Transverse colon (tissue), 4 donors: ENCODE measurements around the gene CACNA2D4. TPM values are rescaled to one million over a fixed set of nuclear protein-coding genes. Genes with fewer than 3 reads are reported as not detected.

ENCODE experiments used
- DNase-seq: peaks from one replicate; pipeline ENCODE4 v3.0.0-alpha.2; 2019
- H3K27ac ChIP-seq, 4 donors: fragments of 200-600 bp; sonication (generic); 2 replicates each; pipeline ENCODE4 v1.5.1; 2016 to 2018; ENCODE audit warnings: inconsistent platforms in 4 of 4
- H3K27me3 ChIP-seq: fragments of 200-600 bp; sonication (generic); 2 replicates; pipeline ENCODE4 v1.5.1; 2017; ENCODE audit warnings: inconsistent platforms
- H3K36me3 ChIP-seq, 4 donors: fragments of 200-600 bp; sonication (generic); 2 replicates each; pipeline ENCODE4 v1.5.1; 2017 to 2019; ENCODE audit warnings: inconsistent platforms in 4 of 4
- H3K4me1 ChIP-seq, 4 donors: fragments of 200-600 bp; sonication (generic); 2 replicates each; pipeline ENCODE4 v1.5.1; 2017 to 2020; ENCODE audit warnings: inconsistent platforms in 4 of 4
- H3K4me3 ChIP-seq, 4 donors: fragments of 200-600 bp; sonication (generic); 1 replicate in 1 of 4; 2 replicates in 3 of 4; pipeline versions ENCODE4 v1.5.1 to v1.6.1; 2017 to 2019; ENCODE audit warnings: inconsistent platforms in 4 of 4
- H3K9me3 ChIP-seq, 2 donors: fragments of 200-600 bp; sonication (generic); 2 replicates each; pipeline ENCODE4 v1.5.1; 2017 to 2019; ENCODE audit warnings: inconsistent platforms in 2 of 2
- CTCF ChIP-seq, 5 experiments: fragments of 200-600 bp in 3 of 5; fragments of 450-650 bp in 2 of 5; sonication (generic) in 3 of 5; IDR thresholded peaks; 1 replicate in 2 of 5; 2 replicates in 3 of 5; pipeline ENCODE4 v1.5.1; 2016 to 2017; ENCODE audit warnings: antibody characterized with exemption in 5 of 5, inconsistent platforms in 3 of 5, mild to moderate bottlenecking in 2 of 5, moderate library complexity in 1 of 5
- EP300 ChIP-seq: sonication (generic); formaldehyde crosslinking; IDR thresholded peaks from one replicate; pipeline ENCODE4 v1.6.1; 2017; ENCODE audit warnings: antibody characterized with exemption, low read depth
- POLR2A ChIP-seq: fragments of 450-650 bp; IDR thresholded peaks from one replicate; pipeline ENCODE4 v1.6.1; 2016; ENCODE audit warnings: antibody characterized with exemption, mild to moderate bottlenecking, moderate library complexity
- POLR2AphosphoS5 ChIP-seq, 3 donors: sonication (generic); formaldehyde crosslinking; IDR thresholded peaks; one replicate each; pipeline ENCODE4 v1.6.1; 2016; ENCODE audit warnings: antibody characterized with exemption in 3 of 3
- WGBS, 2 donors: methylation state at CpG; one replicate each; pipeline ENCODE4 v1.1.5; 2018; ENCODE audit warnings: low coverage in 1 of 2; 5-methylcytosine and 5-hydroxymethylcytosine counted together
- in situ Hi-C, 4 donors: fragments of 200-750 bp; cut with MboI; loops; one replicate each; pipeline versions ENCODE4 v1.15.0 to v1.15.1; 2017; ENCODE audit warnings: low sequenced_read_pairs in 3 of 4, low pct_ligation_motif_present in 1 of 4, low pct_unique_long_range_greater_than_20kb in 1 of 4
- intact Hi-C: fragments of 100-400 bp; cut with DNase I; formaldehyde crosslinking; loops from one replicate; pipeline ENCODE4 v1.15.1; 2023; ENCODE audit warnings: low total_unique reads
- total RNA-seq, 4 donors: library from RNA; depleted of rRNA; stranded (reverse); fragments of >200 nt; gene quantifications; one replicate each; pipeline ENCODE4 v1.1.0, GENCODE V29; 2016

CACNA2D4 gene
- total RNA-seq, 4 donors from 2014 or later = 6.5 to 22.8 (median 7.2) TPM; not detected in 1

DNA sequence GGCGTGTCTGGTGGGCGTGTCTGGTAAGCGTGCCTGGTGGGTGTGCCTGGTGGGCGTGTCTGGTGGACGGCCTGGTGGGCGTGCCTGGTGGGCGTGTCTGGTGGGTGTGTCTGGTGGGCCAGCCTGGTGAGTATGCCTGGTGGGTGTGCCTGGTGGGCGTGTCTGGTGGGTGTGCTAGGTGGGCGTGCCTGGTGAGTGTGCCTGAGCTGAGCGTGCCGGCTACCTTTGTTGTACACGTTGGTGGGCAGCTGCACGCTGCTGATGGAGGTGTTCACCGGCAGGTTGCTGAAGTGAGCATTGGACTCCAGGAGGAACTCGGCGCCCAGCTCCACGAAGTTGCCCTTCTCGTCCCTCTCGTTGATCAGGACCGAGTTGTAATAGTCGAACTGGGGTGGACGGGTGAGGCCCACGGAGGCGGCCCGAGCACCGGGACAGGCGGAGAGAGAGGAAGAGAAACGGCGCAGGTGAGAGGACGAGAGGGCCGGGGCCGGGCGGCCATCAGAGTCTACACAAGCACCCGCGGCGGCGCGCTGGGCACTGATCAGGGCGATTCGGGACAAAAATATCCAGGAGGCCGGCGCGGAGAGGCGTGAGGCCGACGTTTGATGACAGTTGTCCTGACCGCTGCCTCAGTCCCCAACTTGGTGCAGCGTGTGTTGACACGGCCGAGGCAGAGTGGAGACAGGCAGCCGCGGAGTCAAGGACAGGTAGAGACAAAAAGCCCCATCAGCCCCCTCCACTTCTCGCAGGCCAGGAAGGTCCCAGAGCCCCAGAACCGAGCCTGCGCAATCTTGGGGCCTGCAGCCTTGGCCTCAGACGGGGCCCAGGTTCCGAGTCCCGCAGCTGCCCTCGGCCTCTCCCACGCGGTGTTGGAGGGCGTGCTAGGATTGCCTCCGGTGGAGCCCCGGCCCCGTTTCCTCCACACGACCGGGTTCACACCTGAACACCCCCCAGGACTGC is 10.5 kb downstream of the CACNA2D4 start:
- H3K27me3 ChIP-seq = peaks cover 3% of the 10 kb centered on the region
- H3K4me1 ChIP-seq = peaks cover 0 to 7% (median 0%) of the 10 kb centered on the region in 4 donors
- no peak for TF ChIP-seq POLR2AphosphoS5 (IDR thresholded peaks at IDR 0.05)
- TF ChIP-seq CTCF (IDR thresholded peaks at IDR 0.05) = no peak
- no peak for TF ChIP-seq EP300
- TF ChIP-seq POLR2A = no peak
- H3K4me3 ChIP-seq = peak overlapping the region in 2 of 4 donors; percentile 25 to 31
- peaks cover 19 to 20% of the 10 kb centered on the region in 2 donors for H3K9me3 ChIP-seq
- DNase-seq = peak; percentile 49
- no peak overlapping the region for H3K27ac ChIP-seq
- in situ Hi-C loops = no loop called here
- intact Hi-C loops = loop anchor here (10.0 kb wide), 1 partner anchor 73 kb away; no protein-coding TSS in a partner anchor
- WGBS, 2 donors = 37% methylated on average over 61 of the region's 67 CpGs; no CpG with 5 or more reads in 1 of the 2 donors
- H3K36me3 ChIP-seq = no peaks in the 10 kb centered on the region

DNA sequence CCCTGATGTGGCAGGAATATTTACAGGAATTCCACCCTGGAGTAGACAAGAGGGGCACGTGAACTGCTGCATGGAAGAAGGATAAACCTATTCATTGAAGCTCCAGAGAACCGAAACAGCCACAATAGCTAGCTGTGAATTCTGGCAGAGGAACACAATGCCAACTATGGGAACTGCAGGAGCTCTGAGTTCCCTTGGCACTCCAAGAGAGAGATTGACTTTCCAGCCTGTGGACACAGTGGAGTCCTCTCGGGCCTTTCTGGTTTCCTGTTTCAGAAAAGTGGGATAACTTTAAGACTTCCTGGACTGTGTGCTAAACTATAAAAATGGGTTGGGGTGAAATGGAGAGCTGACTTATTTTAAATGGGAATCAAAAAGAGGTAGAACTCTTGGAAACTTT is 11.9 kb downstream of the CACNA2D4 start:
- Histone ChIP-seq H3K9me3 (peaks cover 23 to 25% of the 10 kb centered on the region in 2 donors), H3K36me3 (no peaks in the 10 kb centered on the region), H3K4me3 (no peak overlapping the region), H3K27me3 (peaks cover 3% of the 10 kb centered on the region), H3K27ac (no peak overlapping the region), H3K4me1 (peaks cover 0 to 7% (median 0%) of the 10 kb centered on the region in 4 donors)
- TF ChIP-seq POLR2A (no peak), CTCF (IDR thresholded peaks at IDR 0.05) (no peak), POLR2AphosphoS5 (IDR thresholded peaks at IDR 0.05) (no peak), EP300 (no peak)
- in situ Hi-C loops (no loop called here), intact Hi-C loops (loop anchor here (10.0 kb wide), 1 partner anchor 72 kb away; no protein-coding TSS in a partner anchor)
- 10 to 46% methylated on average over 2 to 3 of the region's 3 CpGs for WGBS, 2 donors
- DNase-seq = no peak

- intact Hi-C loops = loop anchor here (10.0 kb wide), 1 partner anchor 70 kb away; no protein-coding TSS in a partner anchor
These were observed 13.6 kb downstream of the CACNA2D4 start for GRCh38 chr12:1904875-1905274.

More at GRCh38 chr12:1904875-1905274, 13.6 kb downstream of the CACNA2D4 start:
- Histone ChIP-seq H3K4me1 (peaks cover 0 to 7% (median 0%) of the 10 kb centered on the region in 4 donors), H3K36me3 (no peaks in the 10 kb centered on the region), H3K4me3 (no peak overlapping the region), H3K27ac (no peak overlapping the region), H3K9me3 (peaks cover 23 to 25% of the 10 kb centered on the region in 2 donors), H3K27me3 (peaks cover 3% of the 10 kb centered on the region)
- DNase-seq = no peak
- in situ Hi-C loops = no loop called here
- TF ChIP-seq EP300 (no peak), POLR2A (no peak), POLR2AphosphoS5 (IDR thresholded peaks at IDR 0.05) (no peak), CTCF (IDR thresholded peaks at IDR 0.05) (no peak)
